ENCODE measurements around the gene ZNF341. TPM values are rescaled to one million over a fixed set of nuclear protein-coding genes. Genes with fewer than 3 reads are reported as not detected.

ZNF341 gene
- total RNA-seq, 2 donors from 2014 or later, result 1.8 to 2.3 TPM

DNA sequence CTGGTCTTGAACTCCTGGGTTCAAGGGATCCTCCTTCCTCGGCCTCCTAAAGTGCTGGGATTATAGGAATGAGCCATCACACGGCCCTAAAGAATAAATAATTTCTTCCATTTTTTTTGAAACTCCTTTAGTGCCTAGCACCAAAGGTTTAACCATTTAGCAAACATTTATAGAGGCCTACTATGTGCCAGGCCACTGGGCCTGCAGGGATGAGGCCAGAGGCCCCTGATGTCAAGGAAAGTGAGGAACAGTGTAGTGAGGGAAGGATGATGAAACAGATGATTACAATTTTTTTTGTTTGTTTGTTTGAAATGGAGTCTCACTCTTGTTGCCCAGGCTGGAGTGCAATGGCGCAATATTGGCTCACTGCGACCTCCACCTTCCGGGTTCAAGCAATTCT, 33.8 kb downstream of the ZNF341 start:
- no peaks in the 10 kb centered on the region for H3K4me1 ChIP-seq (ENCODE audit: control insufficient read depth in 1 of 2, low read depth in 2 of 2)
- no peaks in the 10 kb centered on the region for H3K36me3 ChIP-seq
- no peak for ATAC-seq (ENCODE audit: insufficient number of reproducible peaks, low FRiP score, low read depth)
- H3K9me3 ChIP-seq, result no peaks in the 10 kb centered on the region
- no peaks in the 10 kb centered on the region for H3K27me3 ChIP-seq (replicated peaks; ENCODE audit: insufficient read depth)
- no peak for DNase-seq (ENCODE audit: low spot score)
- no peak overlapping the region for H3K4me3 ChIP-seq
- no peak for TF ChIP-seq CTCF (IDR thresholded peaks at IDR 0.05)
- no peak overlapping the region for H3K27ac ChIP-seq

GRCh38 chr20:33766686-33767085, 34.9 kb downstream of the ZNF341 start:
- DNase-seq (ENCODE audit: low spot score), result no peak
- no peak overlapping the region for H3K4me3 ChIP-seq
- no peaks in the 10 kb centered on the region for H3K4me1 ChIP-seq (ENCODE audit: control insufficient read depth in 1 of 2, low read depth in 2 of 2)
- H3K36me3 ChIP-seq, result no peaks in the 10 kb centered on the region
- TF ChIP-seq CTCF (IDR thresholded peaks at IDR 0.05), result no peak
- no peaks in the 10 kb centered on the region for H3K27me3 ChIP-seq (replicated peaks; ENCODE audit: insufficient read depth)
- no peak for ATAC-seq (ENCODE audit: insufficient number of reproducible peaks, low FRiP score, low read depth)
- no peak overlapping the region for H3K27ac ChIP-seq
- no peaks in the 10 kb centered on the region for H3K9me3 ChIP-seq

DNA sequence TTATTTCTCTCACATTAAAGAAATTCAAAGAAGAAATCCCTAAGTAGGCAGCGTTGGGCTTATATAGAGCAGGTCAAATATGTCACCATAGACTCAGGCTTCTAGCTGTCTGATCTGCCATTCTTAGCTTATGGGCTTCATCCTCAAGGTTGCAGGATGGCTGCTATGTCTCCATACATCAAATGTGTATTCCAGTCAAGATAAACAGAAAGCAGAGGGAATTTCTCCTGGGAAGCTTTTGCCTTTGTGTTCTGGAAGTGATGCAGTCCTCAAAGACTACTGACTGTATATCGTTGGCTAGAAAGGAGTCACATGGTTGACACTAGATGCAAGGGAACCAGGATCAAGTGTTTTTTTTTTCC, 36.0 kb downstream of the ZNF341 start:
- no peaks in the 10 kb centered on the region for H3K9me3 ChIP-seq
- DNase-seq (ENCODE audit: low spot score) (no peak), ATAC-seq (ENCODE audit: insufficient number of reproducible peaks, low FRiP score, low read depth) (no peak)
- no peak overlapping the region for H3K27ac ChIP-seq
- H3K27me3 ChIP-seq (replicated peaks; ENCODE audit: insufficient read depth), result no peaks in the 10 kb centered on the region
- H3K4me1 ChIP-seq (ENCODE audit: control insufficient read depth in 1 of 2, low read depth in 2 of 2), result no peaks in the 10 kb centered on the region
- no peak for TF ChIP-seq CTCF (IDR thresholded peaks at IDR 0.05)
- H3K36me3 ChIP-seq, result no peaks in the 10 kb centered on the region
- no peak overlapping the region for H3K4me3 ChIP-seq

- H3K27ac ChIP-seq, result no peak overlapping the region
- ATAC-seq (ENCODE audit: insufficient number of reproducible peaks, low FRiP score, low read depth) (no peak), DNase-seq (ENCODE audit: low spot score) (no peak)
- no peak overlapping the region for H3K4me3 ChIP-seq
- H3K9me3 ChIP-seq, result no peaks in the 10 kb centered on the region
- H3K27me3 ChIP-seq (replicated peaks; ENCODE audit: insufficient read depth), result no peaks in the 10 kb centered on the region
- H3K4me1 ChIP-seq (ENCODE audit: control insufficient read depth in 1 of 2, low read depth in 2 of 2), result no peaks in the 10 kb centered on the region
- no peaks in the 10 kb centered on the region for H3K36me3 ChIP-seq
- no peak for TF ChIP-seq CTCF (IDR thresholded peaks at IDR 0.05)
These were observed 37.2 kb downstream of the ZNF341 start for GRCh38 chr20:33769043-33769442.

DNA sequence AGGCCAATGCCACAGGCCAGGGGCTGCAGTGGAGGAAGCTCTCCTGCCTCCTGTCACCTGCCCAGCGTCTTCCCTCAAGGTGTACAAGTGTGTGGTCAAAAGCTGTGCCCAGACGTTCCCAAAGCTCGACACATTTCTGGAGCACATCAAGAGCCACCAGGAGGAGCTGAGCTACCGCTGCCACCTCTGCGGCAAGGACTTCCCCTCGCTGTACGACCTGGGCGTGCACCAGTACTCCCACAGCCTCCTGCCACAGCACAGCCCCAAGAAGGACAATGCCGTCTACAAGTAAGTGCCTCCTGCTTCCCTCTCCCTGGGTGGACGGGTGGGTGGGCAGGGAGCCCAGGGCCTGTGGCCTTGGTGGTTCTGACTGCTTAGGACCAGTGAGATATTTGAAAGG, 38.2 kb downstream of the ZNF341 start:
- H3K4me3 ChIP-seq, result no peak overlapping the region
- ATAC-seq (ENCODE audit: insufficient number of reproducible peaks, low FRiP score, low read depth) (no peak), DNase-seq (ENCODE audit: low spot score) (no peak)
- no peak overlapping the region for H3K27ac ChIP-seq
- no peaks in the 10 kb centered on the region for H3K27me3 ChIP-seq (replicated peaks; ENCODE audit: insufficient read depth)
- no peaks in the 10 kb centered on the region for H3K36me3 ChIP-seq
- TF ChIP-seq CTCF (IDR thresholded peaks at IDR 0.05), result no peak
- H3K9me3 ChIP-seq, result no peaks in the 10 kb centered on the region
- H3K4me1 ChIP-seq (ENCODE audit: control insufficient read depth in 1 of 2, low read depth in 2 of 2), result no peaks in the 10 kb centered on the region
